ENCODE data around the gene ZNF680. TPM values are rescaled to one million over a fixed set of nuclear protein-coding genes. Genes with fewer than 3 reads are reported as not detected.

The ZNF680 gene
- total and polyA plus RNA-seq, 5 donors from 2014 or later: 4.9 to 10.5 (median 8.5) TPM

GRCh38 chr7:64485623-64486022 is 77.2 kb downstream of the ZNF680 start:
- Mint-ChIP-seq H3K36me3 (no peaks in the 10 kb centered on the region), H3K4me3 (no peak overlapping the region), H3K27ac (no peak overlapping the region), H3K4me1 (no peaks in the 10 kb centered on the region), H3K27me3 (peaks cover 4% of the 10 kb centered on the region), H3K9me3 (peaks cover 4 to 35% (median 11%) of the 10 kb centered on the region in 7 donors)
- Histone ChIP-seq H3K4me3 (ENCODE audit: low read depth, low read length) (no peak overlapping the region), H3K36me3 (ENCODE audit: control insufficient read depth, insufficient read depth, low read length) (no peaks in the 10 kb centered on the region), H3K4me1 (ENCODE audit: control insufficient read depth, insufficient read depth, low read length, poor library complexity, severe bottlenecking) (no peaks in the 10 kb centered on the region), H3K27me3 (ENCODE audit: control insufficient read depth, insufficient read depth, low read length) (no peaks in the 10 kb centered on the region), H3K27ac (ENCODE audit: insufficient read depth, low read length, poor library complexity, severe bottlenecking) (no peak overlapping the region), H3K9me3 (ENCODE audit: control insufficient read depth in 2 of 2, low read length in 2 of 2) (peaks cover 9 to 38% of the 10 kb centered on the region in 2 experiments)
- ATAC-seq (ENCODE audit: low read depth in 2 of 2): no peak
- DNase-seq: no peak

Other genes with a start within 250 kb of the ZNF680 start
- gene ZNF736, start 249.1 kb downstream of the ZNF680 start, total RNA-seq: 20.9 TPM
- gene ZNF736, start 249.1 kb downstream of the ZNF680 start, polyA plus RNA-seq: 1 to 10 TPM; 1.1 to 2.8 (median 2.2) TPM
- 13.0 TPM for gene ZNF107, start 103.1 kb upstream of the ZNF680 start, total RNA-seq
- 1 to 10 TPM; 6.0 to 8.1 (median 6.9) TPM for gene ZNF107, start 103.1 kb upstream of the ZNF680 start, polyA plus RNA-seq
- gene ZNF138, start 231.4 kb upstream of the ZNF680 start, total RNA-seq: 6.6 TPM
- 10 to 100 TPM; 11.5 to 14.9 (median 13.0) TPM for gene ZNF138, start 231.4 kb upstream of the ZNF680 start, polyA plus RNA-seq

Measured in CD4-positive, CD25-positive, alpha-beta regulatory T cell (primary cell).